ENCODE data around the gene ADAMTS9.

The ADAMTS9 gene

DNA sequence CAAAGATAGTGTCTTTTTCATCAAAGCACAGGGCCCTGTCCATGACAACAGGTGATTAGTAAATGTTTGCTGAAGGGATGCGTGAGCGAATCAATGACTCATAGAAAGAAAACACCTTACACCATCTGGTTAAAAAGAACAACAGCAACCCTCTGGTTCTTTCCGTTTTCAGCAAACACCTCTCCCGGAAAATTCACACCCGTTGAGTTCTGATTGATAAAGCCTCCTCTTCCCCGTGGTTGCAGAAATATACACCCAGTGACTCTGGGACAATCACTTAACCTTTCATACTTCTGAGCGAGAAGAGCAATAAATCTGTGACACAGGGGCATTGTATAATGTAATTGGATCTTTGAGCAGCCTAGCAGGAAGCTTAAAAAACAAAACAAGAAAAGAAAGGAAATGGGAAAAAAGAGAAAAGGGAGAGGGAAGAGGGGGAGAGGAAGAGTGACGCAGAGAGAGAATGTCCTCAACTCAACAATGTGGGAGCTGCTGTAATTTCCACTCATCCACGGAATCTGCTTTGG, 37.6 kb downstream of the ADAMTS9 start:
- no peaks in the 10 kb centered on the region for H3K27me3 ChIP-seq (ENCODE audit: control insufficient read depth, insufficient read depth, low read length)
- H3K9ac ChIP-seq (ENCODE audit: low read depth, low read length): no peak overlapping the region
- no peaks in the 10 kb centered on the region for H3K4me1 ChIP-seq (ENCODE audit: control insufficient read depth, insufficient read depth, low read length)
- H3K9me3 ChIP-seq (ENCODE audit: control insufficient read depth, insufficient read depth, low read length): no peaks in the 10 kb centered on the region
- H3K36me3 ChIP-seq (ENCODE audit: control insufficient read depth, insufficient read depth, low read length): no peaks in the 10 kb centered on the region
- no peak overlapping the region for H3K4me3 ChIP-seq (ENCODE audit: low read depth, low read length)

GRCh38 chr3:64648927-64649906, 38.6 kb downstream of the ADAMTS9 start:
- Histone ChIP-seq H3K9me3 (ENCODE audit: control insufficient read depth, insufficient read depth, low read length) (no peaks in the 10 kb centered on the region), H3K9ac (ENCODE audit: low read depth, low read length) (no peak overlapping the region), H3K36me3 (ENCODE audit: control insufficient read depth, insufficient read depth, low read length) (no peaks in the 10 kb centered on the region), H3K4me1 (ENCODE audit: control insufficient read depth, insufficient read depth, low read length) (no peaks in the 10 kb centered on the region), H3K4me3 (ENCODE audit: low read depth, low read length) (no peak overlapping the region), H3K27me3 (ENCODE audit: control insufficient read depth, insufficient read depth, low read length) (no peaks in the 10 kb centered on the region)

- Histone ChIP-seq H3K4me3 (ENCODE audit: low read depth, low read length) (no peak overlapping the region), H3K9me3 (ENCODE audit: control insufficient read depth, insufficient read depth, low read length) (no peaks in the 10 kb centered on the region), H3K36me3 (ENCODE audit: control insufficient read depth, insufficient read depth, low read length) (no peaks in the 10 kb centered on the region), H3K9ac (ENCODE audit: low read depth, low read length) (no peak overlapping the region), H3K27me3 (ENCODE audit: control insufficient read depth, insufficient read depth, low read length) (no peaks in the 10 kb centered on the region), H3K4me1 (ENCODE audit: control insufficient read depth, insufficient read depth, low read length) (peaks cover 2% of the 10 kb centered on the region)
Observed at GRCh38 chr3:64647825-64648224, 40.0 kb downstream of the ADAMTS9 start.

- Histone ChIP-seq H3K4me3 (ENCODE audit: low read depth, low read length) (no peak overlapping the region), H3K27me3 (ENCODE audit: control insufficient read depth, insufficient read depth, low read length) (no peaks in the 10 kb centered on the region), H3K36me3 (ENCODE audit: control insufficient read depth, insufficient read depth, low read length) (no peaks in the 10 kb centered on the region), H3K9me3 (ENCODE audit: control insufficient read depth, insufficient read depth, low read length) (no peaks in the 10 kb centered on the region), H3K9ac (ENCODE audit: low read depth, low read length) (no peak overlapping the region), H3K4me1 (ENCODE audit: control insufficient read depth, insufficient read depth, low read length) (peaks cover 7% of the 10 kb centered on the region)
Observed at GRCh38 chr3:64645243-64645642, 42.6 kb downstream of the ADAMTS9 start.

DNA sequence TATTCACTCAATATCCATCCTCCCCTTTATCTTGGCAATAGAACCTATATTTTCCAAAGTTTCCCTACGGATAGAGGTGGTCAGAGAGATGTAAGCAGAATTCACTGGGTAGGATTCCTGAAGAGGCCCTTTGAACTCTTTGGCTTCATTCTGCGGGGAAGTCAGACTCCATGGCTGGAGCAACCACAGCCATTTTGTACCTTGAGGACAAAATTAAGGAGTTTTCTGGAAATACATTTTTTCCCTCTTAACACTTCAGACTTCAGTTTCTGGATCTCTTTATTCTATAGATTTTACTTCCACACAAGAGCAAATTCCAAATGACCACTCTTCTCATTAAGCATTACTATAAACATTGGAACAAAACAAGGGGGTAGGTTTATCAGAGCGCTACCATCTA, 43.3 kb downstream of the ADAMTS9 start:
- Histone ChIP-seq H3K9me3 (ENCODE audit: control insufficient read depth, insufficient read depth, low read length) (no peaks in the 10 kb centered on the region), H3K4me3 (ENCODE audit: low read depth, low read length) (no peak overlapping the region), H3K4me1 (ENCODE audit: control insufficient read depth, insufficient read depth, low read length) (peaks cover 7% of the 10 kb centered on the region), H3K9ac (ENCODE audit: low read depth, low read length) (no peak overlapping the region), H3K36me3 (ENCODE audit: control insufficient read depth, insufficient read depth, low read length) (no peaks in the 10 kb centered on the region), H3K27me3 (ENCODE audit: control insufficient read depth, insufficient read depth, low read length) (no peaks in the 10 kb centered on the region)

GRCh38 chr3:64642327-64643151, 45.3 kb downstream of the ADAMTS9 start:
- H3K9me3 ChIP-seq (ENCODE audit: control insufficient read depth, insufficient read depth, low read length): no peaks in the 10 kb centered on the region
- no peak overlapping the region for H3K4me3 ChIP-seq (ENCODE audit: low read depth, low read length)
- no peak overlapping the region for H3K9ac ChIP-seq (ENCODE audit: low read depth, low read length)
- no peaks in the 10 kb centered on the region for H3K27me3 ChIP-seq (ENCODE audit: control insufficient read depth, insufficient read depth, low read length)
- peaks cover 7% of the 10 kb centered on the region for H3K4me1 ChIP-seq (ENCODE audit: control insufficient read depth, insufficient read depth, low read length)
- no peaks in the 10 kb centered on the region for H3K36me3 ChIP-seq (ENCODE audit: control insufficient read depth, insufficient read depth, low read length)

DNA sequence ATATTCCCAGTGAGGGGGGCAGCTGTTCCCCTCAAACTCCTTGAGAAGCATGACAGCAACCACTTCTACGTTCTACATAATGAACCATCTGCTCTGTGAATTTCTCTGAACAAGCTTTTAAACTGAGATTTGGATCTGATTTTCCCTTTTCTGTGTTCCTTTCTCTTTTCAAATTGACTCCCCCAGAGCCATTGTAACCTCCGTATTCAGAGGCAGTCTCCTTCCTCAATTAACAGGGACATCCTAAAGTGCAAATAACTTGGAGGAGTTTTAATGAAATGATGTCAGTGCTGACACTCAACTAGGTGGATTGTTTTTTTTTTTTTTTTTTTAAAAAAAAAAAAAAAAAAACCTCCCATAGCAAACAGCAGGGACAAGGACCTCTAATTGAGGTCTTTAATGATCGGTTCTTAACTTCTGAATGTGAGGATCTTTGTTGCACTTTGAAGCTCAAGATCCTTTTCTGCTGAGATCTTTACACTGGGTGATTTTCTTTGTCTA, 48.8 kb downstream of the ADAMTS9 start:
- no peak overlapping the region for H3K4me3 ChIP-seq (ENCODE audit: low read depth, low read length)
- H3K27me3 ChIP-seq (ENCODE audit: control insufficient read depth, insufficient read depth, low read length): no peaks in the 10 kb centered on the region
- H3K9me3 ChIP-seq (ENCODE audit: control insufficient read depth, insufficient read depth, low read length): no peaks in the 10 kb centered on the region
- no peaks in the 10 kb centered on the region for H3K36me3 ChIP-seq (ENCODE audit: control insufficient read depth, insufficient read depth, low read length)
- H3K9ac ChIP-seq (ENCODE audit: low read depth, low read length): no peak overlapping the region
- H3K4me1 ChIP-seq (ENCODE audit: control insufficient read depth, insufficient read depth, low read length): peaks cover 7% of the 10 kb centered on the region

GRCh38 chr3:64638511-64638910, 49.3 kb downstream of the ADAMTS9 start:
- H3K9ac ChIP-seq (ENCODE audit: low read depth, low read length): no peak overlapping the region
- peaks cover 7% of the 10 kb centered on the region for H3K4me1 ChIP-seq (ENCODE audit: control insufficient read depth, insufficient read depth, low read length)
- no peaks in the 10 kb centered on the region for H3K27me3 ChIP-seq (ENCODE audit: control insufficient read depth, insufficient read depth, low read length)
- no peaks in the 10 kb centered on the region for H3K9me3 ChIP-seq (ENCODE audit: control insufficient read depth, insufficient read depth, low read length)
- H3K36me3 ChIP-seq (ENCODE audit: control insufficient read depth, insufficient read depth, low read length): no peaks in the 10 kb centered on the region
- H3K4me3 ChIP-seq (ENCODE audit: low read depth, low read length): no peak overlapping the region

GRCh38 chr3:64634417-64634816, 53.4 kb downstream of the ADAMTS9 start:
- Histone ChIP-seq H3K36me3 (ENCODE audit: control insufficient read depth, insufficient read depth, low read length) (no peaks in the 10 kb centered on the region), H3K4me1 (ENCODE audit: control insufficient read depth, insufficient read depth, low read length) (no peaks in the 10 kb centered on the region), H3K9ac (ENCODE audit: low read depth, low read length) (no peak overlapping the region), H3K27me3 (ENCODE audit: control insufficient read depth, insufficient read depth, low read length) (no peaks in the 10 kb centered on the region), H3K9me3 (ENCODE audit: control insufficient read depth, insufficient read depth, low read length) (no peaks in the 10 kb centered on the region), H3K4me3 (ENCODE audit: low read depth, low read length) (no peak overlapping the region)

GRCh38 chr3:64631951-64632350, 55.8 kb downstream of the ADAMTS9 start:
- H3K27me3 ChIP-seq (ENCODE audit: control insufficient read depth, insufficient read depth, low read length): no peaks in the 10 kb centered on the region
- H3K36me3 ChIP-seq (ENCODE audit: control insufficient read depth, insufficient read depth, low read length): no peaks in the 10 kb centered on the region
- H3K4me1 ChIP-seq (ENCODE audit: control insufficient read depth, insufficient read depth, low read length): no peaks in the 10 kb centered on the region
- no peaks in the 10 kb centered on the region for H3K9me3 ChIP-seq (ENCODE audit: control insufficient read depth, insufficient read depth, low read length)
- no peak overlapping the region for H3K9ac ChIP-seq (ENCODE audit: low read depth, low read length)
- H3K4me3 ChIP-seq (ENCODE audit: low read depth, low read length): no peak overlapping the region

GRCh38 chr3:64627471-64628321, 60.1 kb downstream of the ADAMTS9 start:
- H3K27me3 ChIP-seq (ENCODE audit: control insufficient read depth, insufficient read depth, low read length): no peaks in the 10 kb centered on the region
- H3K36me3 ChIP-seq (ENCODE audit: control insufficient read depth, insufficient read depth, low read length): no peaks in the 10 kb centered on the region
- no peaks in the 10 kb centered on the region for H3K9me3 ChIP-seq (ENCODE audit: control insufficient read depth, insufficient read depth, low read length)
- no peak overlapping the region for H3K9ac ChIP-seq (ENCODE audit: low read depth, low read length)
- no peak overlapping the region for H3K4me3 ChIP-seq (ENCODE audit: low read depth, low read length)
- no peaks in the 10 kb centered on the region for H3K4me1 ChIP-seq (ENCODE audit: control insufficient read depth, insufficient read depth, low read length)
